HG02588 (cell line): ENCODE data around the gene RBP4.

Experiments
- ATAC-seq: cut with Tn5 transposase; IDR thresholded peaks from one replicate; pipeline ENCODE4 v1.9.1; 2021; ENCODE audit warnings: mild to moderate bottlenecking, moderate library complexity; ENCODE audit not compliant: unreplicated experiment

The RBP4 gene

GRCh38 chr10:93597075-93597599 is 3.9 kb downstream of the RBP4 start:
- ATAC-seq: no peak

- no peak for ATAC-seq
Observed at GRCh38 chr10:93596539-93596938, 4.5 kb downstream of the RBP4 start.

GRCh38 chr10:93595378-93596161 is 5.5 kb downstream of the RBP4 start:
- no peak for ATAC-seq

GRCh38 chr10:93594518-93594917 is 6.5 kb downstream of the RBP4 start:
- ATAC-seq: no peak

GRCh38 chr10:93593749-93594148 is 7.3 kb downstream of the RBP4 start:
- ATAC-seq: no peak

GRCh38 chr10:93593254-93593653 is 7.8 kb downstream of the RBP4 start:
- ATAC-seq: no peak

GRCh38 chr10:93591065-93591808 is 9.8 kb downstream of the RBP4 start:
- ATAC-seq: no peak

- ATAC-seq: no peak
Observed at GRCh38 chr10:93590638-93591037, 10.4 kb downstream of the RBP4 start.

- no peak for ATAC-seq
Observed at GRCh38 chr10:93589648-93590562, 11.1 kb downstream of the RBP4 start.

GRCh38 chr10:93584445-93584844 is 16.6 kb downstream of the RBP4 start:
- ATAC-seq: no peak

- ATAC-seq: no peak
Observed at GRCh38 chr10:93580828-93581227, 20.2 kb downstream of the RBP4 start.

GRCh38 chr10:93579985-93580711 is 20.9 kb downstream of the RBP4 start:
- ATAC-seq: no peak

GRCh38 chr10:93579089-93579488 is 21.9 kb downstream of the RBP4 start:
- no peak for ATAC-seq

GRCh38 chr10:93577565-93577964 is 23.5 kb downstream of the RBP4 start:
- ATAC-seq: no peak

- ATAC-seq: no peak
Observed at GRCh38 chr10:93576888-93577287, 24.1 kb downstream of the RBP4 start.

- no peak for ATAC-seq
Observed at GRCh38 chr10:93573924-93574323, 27.1 kb downstream of the RBP4 start.

- no peak for ATAC-seq
Observed at GRCh38 chr10:93573051-93573909, 27.8 kb downstream of the RBP4 start.

- no peak for ATAC-seq
Observed at GRCh38 chr10:93572606-93573005, 28.4 kb downstream of the RBP4 start.

GRCh38 chr10:93570383-93570782 is 30.7 kb downstream of the RBP4 start:
- ATAC-seq: no peak

GRCh38 chr10:93568105-93568390 is 33.0 kb downstream of the RBP4 start:
- no peak for ATAC-seq
